ENCODE data around the gene FNIP1. TPM values are rescaled to one million over a fixed set of nuclear protein-coding genes. Genes with fewer than 3 reads are reported as not detected.

FNIP1 gene
- total and polyA plus RNA-seq, 9 of the 15 experiments (the other 6 are each of a cell fraction or from before 2014, with no cell fraction given), result 5.0 to 32.8 (median 18.4) TPM

- TF ChIP-seq MNT (conservative IDR thresholded peaks at IDR 0.05), result peak; percentile 86 to 89
- TF ChIP-seq RNF219 (CRISPR knock-in tag; IDR thresholded peaks at IDR 0.05), result no peak
- peak; percentile 99 for TF ChIP-seq LCOR (CRISPR knock-in tag; IDR thresholded peaks at IDR 0.05)
- TF ChIP-seq WHSC1 (IDR thresholded peaks at IDR 0.05; ENCODE audit: low read length), result no peak
- TF ChIP-seq SMARCC2 (IDR thresholded peaks at IDR 0.05; ENCODE audit: low read depth), result no peak
- no peak for TF ChIP-seq SP2 (IDR thresholded peaks at IDR 0.05; ENCODE audit: extremely low read depth, low read depth, low read length, poor library complexity, severe bottlenecking)
- TF ChIP-seq GABPB1 (CRISPR knock-in tag; IDR thresholded peaks at IDR 0.05), result peak; percentile 86
- no peak for TF ChIP-seq ZFPM2 (CRISPR knock-in tag; IDR thresholded peaks at IDR 0.05)
- no peak for TF ChIP-seq KAT2B (IDR thresholded peaks at IDR 0.05; ENCODE audit: low read depth, low read length)
- TF ChIP-seq MXD1 (CRISPR knock-in tag; IDR thresholded peaks at IDR 0.05; ENCODE audit: borderline replicate concordance, poor library complexity, severe bottlenecking), result no peak
- TF ChIP-seq THRB (CRISPR knock-in tag; conservative IDR thresholded peaks at IDR 0.05), result no peak
- 0 out of 2 replicates have a peak, but pooled peaks have one; percentile 30 for TF ChIP-seq BCOR (IDR thresholded peaks at IDR 0.05)
- TF ChIP-seq RAD51 (IDR thresholded peaks at IDR 0.05; ENCODE audit: borderline replicate concordance, low read depth), result peak; percentile 91
- TF ChIP-seq KLF6 (CRISPR knock-in tag; IDR thresholded peaks at IDR 0.05; ENCODE audit: borderline replicate concordance), result peak; percentile 85; the same call in 1 of the 2 replicates
- TF ChIP-seq CTBP1 (IDR thresholded peaks at IDR 0.05; ENCODE audit: borderline replicate concordance), result peak; percentile 53
- TF ChIP-seq ZNF507 (tag; conservative IDR thresholded peaks at IDR 0.05), result no peak
- peak; percentile 79; the same call in 1 of the 2 replicates for TF ChIP-seq ZNF589 (CRISPR knock-in tag; IDR thresholded peaks at IDR 0.05; ENCODE audit: low read depth)
- TF ChIP-seq TAF9B (IDR thresholded peaks at IDR 0.05; ENCODE audit: partially characterized antibody), result peak; percentile 44
- TF ChIP-seq ZNF217 (CRISPR knock-in tag; IDR thresholded peaks at IDR 0.05), result no peak
- TF ChIP-seq PHB (CRISPR knock-in tag; IDR thresholded peaks at IDR 0.05), result no peak
- no peak for TF ChIP-seq NFE2L1 (tag; IDR thresholded peaks at IDR 0.05; ENCODE audit: borderline replicate concordance, low read depth)
- no peak for TF ChIP-seq NCOA4 (IDR thresholded peaks at IDR 0.05; ENCODE audit: partially characterized antibody)
These were observed 161.7 kb downstream of the FNIP1 start, which contains the start of gene RAPGEF6 (continued) for GRCh38 chr5:131634996-131635683.

Measured in K562 (cell line).